ENCODE data around the gene PARD3.
"Not testable (repeated sequence)": the region's sequence is repeated elsewhere in the genome, so short reads cannot be mapped to it uniquely, and the experiment has no call there.

PARD3 gene

DNA sequence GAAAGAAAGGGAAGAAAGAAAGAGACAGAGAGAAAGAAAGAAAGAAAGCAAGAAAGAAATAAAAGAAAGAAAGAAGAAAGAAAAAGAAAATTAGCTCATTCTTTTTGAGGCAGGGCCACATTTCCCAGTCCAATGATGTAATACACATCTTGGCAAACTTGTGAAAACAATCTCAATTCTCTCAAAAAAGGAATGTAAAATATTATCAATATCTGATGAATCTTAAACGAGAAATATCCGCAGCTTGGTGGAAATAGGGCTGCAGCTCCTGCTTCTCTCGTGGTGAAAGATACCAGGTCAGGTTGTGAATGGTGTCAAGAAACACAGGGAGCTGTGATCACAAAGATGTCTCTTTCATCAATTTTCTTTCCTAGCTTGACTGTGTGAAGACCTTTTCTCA lies 741.0 kb downstream of the PARD3 start:
- Histone ChIP-seq H3K36me3 (ENCODE audit: low read depth) (no peaks in the 10 kb centered on the region), H3K4me3 (ENCODE audit: severe bottlenecking) (no peak overlapping the region), H3K9me3 (ENCODE audit: severe bottlenecking) (no peaks in the 10 kb centered on the region), H3K27ac (ENCODE audit: poor library complexity, severe bottlenecking) (no peak overlapping the region), H3K27me3 (ENCODE audit: insufficient read depth, poor library complexity, severe bottlenecking) (no peaks in the 10 kb centered on the region), H3K4me1 (ENCODE audit: insufficient read depth, poor library complexity, severe bottlenecking) (no peaks in the 10 kb centered on the region)
- ATAC-seq (ENCODE audit: low read depth) = no peak
- DNase-seq (ENCODE audit: low spot score) = no peak
- TF ChIP-seq, protein P1, sequence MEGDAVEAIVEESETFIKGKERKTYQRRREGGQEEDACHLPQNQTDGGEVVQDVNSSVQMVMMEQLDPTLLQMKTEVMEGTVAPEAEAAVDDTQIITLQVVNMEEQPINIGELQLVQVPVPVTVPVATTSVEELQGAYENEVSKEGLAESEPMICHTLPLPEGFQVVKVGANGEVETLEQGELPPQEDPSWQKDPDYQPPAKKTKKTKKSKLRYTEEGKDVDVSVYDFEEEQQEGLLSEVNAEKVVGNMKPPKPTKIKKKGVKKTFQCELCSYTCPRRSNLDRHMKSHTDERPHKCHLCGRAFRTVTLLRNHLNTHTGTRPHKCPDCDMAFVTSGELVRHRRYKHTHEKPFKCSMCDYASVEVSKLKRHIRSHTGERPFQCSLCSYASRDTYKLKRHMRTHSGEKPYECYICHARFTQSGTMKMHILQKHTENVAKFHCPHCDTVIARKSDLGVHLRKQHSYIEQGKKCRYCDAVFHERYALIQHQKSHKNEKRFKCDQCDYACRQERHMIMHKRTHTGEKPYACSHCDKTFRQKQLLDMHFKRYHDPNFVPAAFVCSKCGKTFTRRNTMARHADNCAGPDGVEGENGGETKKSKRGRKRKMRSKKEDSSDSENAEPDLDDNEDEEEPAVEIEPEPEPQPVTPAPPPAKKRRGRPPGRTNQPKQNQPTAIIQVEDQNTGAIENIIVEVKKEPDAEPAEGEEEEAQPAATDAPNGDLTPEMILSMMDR (IDR thresholded peaks at IDR 0.05; ENCODE audit: poor library complexity, severe bottlenecking) = no peak

DNA sequence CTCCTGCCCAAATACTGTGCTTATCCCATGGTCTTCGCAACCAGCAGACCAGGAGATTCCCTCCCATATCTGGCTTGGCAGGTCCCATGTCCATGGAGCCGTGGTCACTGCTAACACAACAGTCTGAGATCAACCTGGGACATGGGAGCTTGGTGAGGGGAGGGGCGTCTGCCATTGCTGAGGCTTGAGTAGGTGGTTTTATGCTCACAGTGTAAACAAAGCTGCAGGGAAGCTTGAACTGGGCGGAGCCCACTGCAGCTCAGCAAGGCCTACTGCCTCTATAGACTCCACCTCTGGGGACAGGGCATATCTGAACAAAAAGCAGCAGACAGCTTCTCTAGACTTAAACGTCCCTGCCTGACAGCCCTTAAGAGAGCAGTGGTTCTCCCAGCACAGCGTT lies 747.4 kb downstream of the PARD3 start:
- not testable (repeated sequence) for DNase-seq (ENCODE audit: low spot score); ATAC-seq (ENCODE audit: low read depth); H3K36me3 ChIP-seq (ENCODE audit: low read depth); H3K27me3 ChIP-seq (ENCODE audit: insufficient read depth, poor library complexity, severe bottlenecking); H3K4me3 ChIP-seq (ENCODE audit: severe bottlenecking); H3K9me3 ChIP-seq (ENCODE audit: severe bottlenecking); H3K4me1 ChIP-seq (ENCODE audit: insufficient read depth, poor library complexity, severe bottlenecking); H3K27ac ChIP-seq (ENCODE audit: poor library complexity, severe bottlenecking)

DNA sequence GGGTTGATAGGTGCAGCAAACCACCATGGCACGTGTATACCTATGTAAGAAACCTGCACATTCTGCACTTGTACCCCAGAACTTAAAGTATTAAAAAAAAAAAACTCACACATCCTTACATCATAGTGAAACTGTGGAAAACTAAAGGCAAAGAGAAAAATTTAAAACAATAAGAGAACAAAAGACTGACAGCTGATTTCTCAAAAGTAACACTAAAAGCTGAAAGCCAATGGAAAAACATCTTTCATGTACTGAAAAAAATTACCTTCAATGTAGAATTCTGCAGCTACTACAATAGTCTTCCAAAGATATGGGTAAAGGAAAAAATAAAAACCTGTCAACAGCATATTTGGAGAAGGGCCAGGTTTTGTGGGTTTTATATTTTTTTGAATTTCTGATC lies 751.5 kb downstream of the PARD3 start:
- no peaks in the 10 kb centered on the region for H3K4me1 ChIP-seq (ENCODE audit: insufficient read depth, poor library complexity, severe bottlenecking)
- H3K36me3 ChIP-seq (ENCODE audit: low read depth) = no peaks in the 10 kb centered on the region
- TF ChIP-seq, protein P1 (IDR thresholded peaks at IDR 0.05; ENCODE audit: poor library complexity, severe bottlenecking) = no peak
- H3K27me3 ChIP-seq (ENCODE audit: insufficient read depth, poor library complexity, severe bottlenecking) = no peaks in the 10 kb centered on the region
- H3K9me3 ChIP-seq (ENCODE audit: severe bottlenecking) = peaks cover 4% of the 10 kb centered on the region
- ATAC-seq (ENCODE audit: low read depth) (no peak), DNase-seq (ENCODE audit: low spot score) (no peak)
- no peak overlapping the region for H3K27ac ChIP-seq (ENCODE audit: poor library complexity, severe bottlenecking)
- no peak overlapping the region for H3K4me3 ChIP-seq (ENCODE audit: severe bottlenecking)

DNA sequence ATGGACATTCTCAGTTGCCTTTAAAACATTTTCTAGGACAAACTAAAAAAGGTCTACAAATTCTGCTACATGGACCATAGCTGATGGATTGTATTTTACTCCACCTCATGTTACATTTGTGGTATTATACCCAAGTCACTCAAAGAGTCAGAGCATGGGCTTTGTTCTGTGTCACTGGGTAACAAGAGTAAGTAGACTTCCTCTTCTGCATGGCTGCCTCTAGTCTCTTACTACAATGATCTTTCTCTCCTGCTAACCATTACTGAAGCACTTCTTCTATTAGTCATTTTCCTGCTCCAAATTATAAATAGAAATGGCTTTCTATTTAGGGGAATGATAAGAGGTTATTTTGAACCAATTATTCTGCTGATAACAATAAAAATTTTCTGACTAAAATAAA lies 753.3 kb downstream of the PARD3 start:
- ATAC-seq (ENCODE audit: low read depth) (no peak), DNase-seq (ENCODE audit: low spot score) (no peak)
- Histone ChIP-seq H3K27ac (ENCODE audit: poor library complexity, severe bottlenecking) (no peak overlapping the region), H3K27me3 (ENCODE audit: insufficient read depth, poor library complexity, severe bottlenecking) (no peaks in the 10 kb centered on the region), H3K4me1 (ENCODE audit: insufficient read depth, poor library complexity, severe bottlenecking) (no peaks in the 10 kb centered on the region), H3K4me3 (ENCODE audit: severe bottlenecking) (no peak overlapping the region), H3K36me3 (ENCODE audit: low read depth) (no peaks in the 10 kb centered on the region), H3K9me3 (ENCODE audit: severe bottlenecking) (peaks cover 4% of the 10 kb centered on the region)
- TF ChIP-seq, protein P1 (IDR thresholded peaks at IDR 0.05; ENCODE audit: poor library complexity, severe bottlenecking) = no peak
